HEK293 (cell line): ENCODE measurements around the gene PTPRN.

ENCODE experiments used
- CTCF ChIA-PET: fragments of 350-600 bp; formaldehyde crosslinking; extraction: SDS; loops from one replicate; lab custom pipeline; 2021; ENCODE audit warnings: antibody characterized with exemption; lab: Yijun Ruan, JAX
- POLR2A ChIA-PET: fragments of 300-600 bp; formaldehyde crosslinking; extraction: SDS; loops from one replicate; lab custom pipeline; 2020; ENCODE audit warnings: antibody characterized with exemption, inconsistent platforms; lab: Yijun Ruan, JAX
- H3K27ac ChIP-seq: fragments of 200-500 bp; sonication (Bioruptor generic); 2 replicates; pipeline ENCODE4 v1.5.1; 2014; ENCODE audit warnings: low read depth, low read length, control low read depth, inconsistent platforms; ENCODE audit errors: extremely low read depth
- H3K36me3 ChIP-seq, 2 experiments: fragments of 200-500 bp in 1 of 2; sonication (Bioruptor generic) in 1 of 2; 1 replicate in 1 of 2; 2 replicates in 1 of 2; pipeline ENCODE4 v1.5.1; 2014 to 2017; ENCODE audit warnings: inconsistent platforms in 2 of 2, low read length in 2 of 2; ENCODE audit not compliant: control insufficient read depth in 2 of 2, insufficient read depth in 1 of 2
- H3K4me1 ChIP-seq: fragments of 200-500 bp; sonication (Bioruptor generic); 2 replicates; pipeline ENCODE4 v1.5.1; 2014; ENCODE audit warnings: mild to moderate bottlenecking, low read length, inconsistent platforms; ENCODE audit not compliant: control insufficient read depth, insufficient read depth
- H3K4me3 ChIP-seq: 2 replicates; pipeline ENCODE4 v1.5.1; 2011; ENCODE audit warnings: low read depth, mild to moderate bottlenecking, control low read depth, low read length, moderate library complexity
- H3K9me3 ChIP-seq: fragments of 200-500 bp; sonication (Bioruptor generic); 2 replicates; pipeline ENCODE4 v1.5.1; 2014; ENCODE audit warnings: low read depth, low read length, inconsistent platforms; ENCODE audit not compliant: control insufficient read depth, insufficient read depth
- EGR2 ChIP-seq: fragments of 450-650 bp; formaldehyde crosslinking; IDR thresholded peaks from 2 replicates; pipeline ENCODE4 v1.5.1; 2016; ENCODE audit warnings: low read depth, missing biosample characterization, missing genetic modification characterization
- INSM2 ChIP-seq: fragments of 450-650 bp; formaldehyde crosslinking; IDR thresholded peaks from 2 replicates; pipeline ENCODE4 v1.5.1; 2016; ENCODE audit warnings: missing biosample characterization, missing genetic modification characterization
- KLF1 ChIP-seq: fragments of 450-650 bp; formaldehyde crosslinking; IDR thresholded peaks from 2 replicates; pipeline ENCODE4 v1.5.1; 2016; ENCODE audit warnings: missing biosample characterization, missing genetic modification characterization
- KLF7 ChIP-seq: fragments of 450-650 bp; formaldehyde crosslinking; IDR thresholded peaks from 2 replicates; pipeline ENCODE4 v1.5.1; 2016; ENCODE audit warnings: missing biosample characterization, missing genetic modification characterization, borderline replicate concordance
- PBX3 ChIP-seq: sonication (generic); formaldehyde crosslinking; IDR thresholded peaks from 2 replicates; pipeline ENCODE4 v1.8.1; 2022; ENCODE audit warnings: mild to moderate bottlenecking, moderate library complexity, missing genetic modification reagents
- PRDM10 ChIP-seq: fragments of 450-650 bp; formaldehyde crosslinking; IDR thresholded peaks from 2 replicates; pipeline ENCODE4 v1.5.1; 2016; ENCODE audit warnings: missing biosample characterization, missing genetic modification characterization
- SCRT1 ChIP-seq: fragments of 450-650 bp; formaldehyde crosslinking; IDR thresholded peaks from 2 replicates; pipeline ENCODE4 v1.5.1; 2016; ENCODE audit warnings: missing biosample characterization, missing genetic modification characterization, borderline replicate concordance
- YY2 ChIP-seq: fragments of 450-650 bp; formaldehyde crosslinking; IDR thresholded peaks from 2 replicates; pipeline ENCODE4 v1.5.1; 2016; ENCODE audit warnings: missing biosample characterization, missing genetic modification characterization
- ZBTB17 ChIP-seq: fragments of 450-650 bp; formaldehyde crosslinking; IDR thresholded peaks from 2 replicates; pipeline ENCODE4 v1.5.1; 2016; ENCODE audit warnings: missing biosample characterization, missing genetic modification characterization
- ZBTB20 ChIP-seq: fragments of 450-650 bp; formaldehyde crosslinking; IDR thresholded peaks from 2 replicates; pipeline ENCODE4 v1.5.1; 2016; ENCODE audit warnings: missing biosample characterization, missing genetic modification characterization
- ZFHX2 ChIP-seq: fragments of 450-650 bp; formaldehyde crosslinking; conservative IDR thresholded peaks from 2 replicates; pipeline ENCODE4 v1.5.1; 2016; ENCODE audit warnings: missing biosample characterization, missing genetic modification characterization
- ZIC2 ChIP-seq: fragments of 450-650 bp; formaldehyde crosslinking; IDR thresholded peaks from 2 replicates; pipeline ENCODE4 v1.5.1; 2016; ENCODE audit warnings: missing biosample characterization, missing genetic modification characterization
- ZNF18 ChIP-seq: fragments of 450-650 bp; formaldehyde crosslinking; IDR thresholded peaks from 2 replicates; pipeline ENCODE4 v1.5.1; 2016; ENCODE audit warnings: missing biosample characterization, missing genetic modification characterization
- ZNF362 ChIP-seq: fragments of 450-650 bp; formaldehyde crosslinking; IDR thresholded peaks from 2 replicates; pipeline ENCODE4 v1.5.1; 2016; ENCODE audit warnings: missing biosample characterization, missing genetic modification characterization
- ZNF449 ChIP-seq: fragments of 450-650 bp; formaldehyde crosslinking; IDR thresholded peaks from 2 replicates; pipeline ENCODE4 v1.5.1; 2017; ENCODE audit warnings: missing biosample characterization, mild to moderate bottlenecking, missing genetic modification characterization, moderate library complexity
- ZNF76 ChIP-seq: fragments of 450-650 bp; formaldehyde crosslinking; IDR thresholded peaks from 2 replicates; pipeline ENCODE4; 2016; ENCODE audit warnings: low read depth, missing biosample characterization, missing genetic modification characterization, borderline replicate concordance

The PTPRN gene

GRCh38 chr2:219286436-219287115 is 22.6 kb downstream of the PTPRN start:
- Histone ChIP-seq H3K4me3 (no peak overlapping the region), H3K27ac (no peak overlapping the region)

GRCh38 chr2:219285894-219286425 is 23.2 kb downstream of the PTPRN start:
- CTCF ChIA-PET: interaction anchor here (0.6 to 15.0 kb wide), 4 partner anchors 8 to 208 kb away, joined by 4 to 297 read pairs (median 6); partner anchors contain the start of gene DNAJB2
- TF ChIP-seq ZIC2 (tag by site-specific recombination): no peak
- no peak for TF ChIP-seq SCRT1 (tag by site-specific recombination)
- no peak for TF ChIP-seq ZBTB17 (tag by site-specific recombination)
- TF ChIP-seq ZNF76 (tag by site-specific recombination): 0 out of 2 replicates have a peak, but pooled peaks have one; percentile 39
- TF ChIP-seq, all 188 proteins: peak for 1

More at GRCh38 chr2:219286436-219287115, 22.6 kb downstream of the PTPRN start:
- Histone ChIP-seq H3K9me3 (no peaks in the 10 kb centered on the region), H3K4me1 (no peaks in the 10 kb centered on the region), H3K36me3 (peaks cover 0 to 50% of the 10 kb centered on the region in 2 experiments; a peak in 1 of 3 replicates)
- TF ChIP-seq EGR2 (tag by site-specific recombination): peak; percentile 46
- TF ChIP-seq ZFHX2 (tag by site-specific recombination): peak; percentile 85
- TF ChIP-seq KLF1 (tag by site-specific recombination): peak; percentile 34; the same call in 1 of the 2 replicates
- peak; percentile 54; the same call in 1 of the 2 replicates for TF ChIP-seq ZNF449 (tag by site-specific recombination)
- no peak for TF ChIP-seq YY2 (tag by site-specific recombination)
- no peak for TF ChIP-seq ZNF362
- TF ChIP-seq ZBTB20: peak; percentile 85
- POLR2A ChIA-PET: interaction anchor here (0.9 to 1.6 kb wide), 2 partner anchors 8 to 80 kb away, joined by 3 to 4 read pairs; partner anchors contain the start of gene ZFAND2B
- CTCF ChIA-PET: interaction anchor here (0.6 to 15.0 kb wide), 4 partner anchors 8 to 207 kb away, joined by 4 to 297 read pairs (median 6); partner anchors contain the start of gene DNAJB2

GRCh38 chr2:219285373-219285735 is 23.8 kb downstream of the PTPRN start:
- ChIA-PET CTCF (interaction anchor here (15.0 kb wide), 1 partner anchor 11 kb away, joined by 297 read pairs; no protein-coding TSS in a partner anchor), POLR2A (no interaction called here)
- H3K27ac ChIP-seq: no peak overlapping the region
- H3K4me1 ChIP-seq: no peaks in the 10 kb centered on the region
- no peaks in the 10 kb centered on the region for H3K9me3 ChIP-seq
- peaks cover 0 to 62% of the 10 kb centered on the region in 2 experiments; a peak in 1 of 3 replicates for H3K36me3 ChIP-seq
- no peak overlapping the region for H3K4me3 ChIP-seq
- TF ChIP-seq PRDM10 (tag by site-specific recombination) (no peak), PBX3 (CRISPR knock-in tag) (no peak), ZNF18 (tag by site-specific recombination) (no peak), KLF7 (tag by site-specific recombination) (no peak), INSM2 (tag by site-specific recombination) (no peak)

More at GRCh38 chr2:219285894-219286425, 23.2 kb downstream of the PTPRN start:
- Histone ChIP-seq H3K36me3 (peaks cover 0 to 56% of the 10 kb centered on the region in 2 experiments; a peak in 1 of 3 replicates), H3K27ac (no peak overlapping the region), H3K4me1 (no peaks in the 10 kb centered on the region), H3K9me3 (no peaks in the 10 kb centered on the region), H3K4me3 (no peak overlapping the region)
- POLR2A ChIA-PET: interaction anchor here (0.9 to 1.6 kb wide), 2 partner anchors 9 to 80 kb away, joined by 3 to 4 read pairs; partner anchors contain the start of gene ZFAND2B
